ENCODE results near the gene E2F6.
"Not testable (repeated sequence)": the region's sequence is repeated elsewhere in the genome, so short reads cannot be mapped to it uniquely, and the experiment has no call there.

The E2F6 gene

DNA sequence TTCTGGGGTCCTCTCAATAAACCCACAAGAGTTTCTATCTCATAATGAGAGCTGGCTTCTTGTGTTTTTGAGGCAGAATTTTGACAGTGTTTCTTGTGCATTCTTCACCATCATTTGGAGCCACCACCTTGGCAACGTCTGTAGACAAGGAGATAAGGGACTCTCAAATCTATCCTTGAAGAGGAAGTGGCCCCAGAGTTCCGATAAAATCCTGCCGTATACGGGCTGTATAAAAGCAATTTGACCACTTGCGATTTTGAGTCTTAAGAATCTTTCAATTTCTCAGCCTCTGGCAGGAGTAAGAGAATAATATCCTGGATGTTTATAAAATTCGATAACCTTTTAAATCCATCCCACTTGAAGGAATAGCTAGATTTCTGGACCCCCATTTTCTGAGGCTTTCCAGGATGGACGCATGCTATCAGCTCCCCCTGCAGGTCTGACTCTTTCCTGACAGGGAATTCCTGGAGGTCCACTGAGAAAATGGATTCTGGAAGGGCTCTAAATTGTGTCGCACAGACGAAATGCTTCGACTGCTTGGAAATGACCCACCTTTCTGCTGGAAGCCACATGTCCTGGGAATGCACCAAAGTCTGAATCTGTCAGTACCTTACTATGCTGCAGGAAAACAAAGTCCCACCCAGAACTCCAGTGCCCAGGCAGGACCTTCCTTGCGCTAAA, 54.1 kb downstream of the E2F6 start:
- no peak for DNase-seq

DNA sequence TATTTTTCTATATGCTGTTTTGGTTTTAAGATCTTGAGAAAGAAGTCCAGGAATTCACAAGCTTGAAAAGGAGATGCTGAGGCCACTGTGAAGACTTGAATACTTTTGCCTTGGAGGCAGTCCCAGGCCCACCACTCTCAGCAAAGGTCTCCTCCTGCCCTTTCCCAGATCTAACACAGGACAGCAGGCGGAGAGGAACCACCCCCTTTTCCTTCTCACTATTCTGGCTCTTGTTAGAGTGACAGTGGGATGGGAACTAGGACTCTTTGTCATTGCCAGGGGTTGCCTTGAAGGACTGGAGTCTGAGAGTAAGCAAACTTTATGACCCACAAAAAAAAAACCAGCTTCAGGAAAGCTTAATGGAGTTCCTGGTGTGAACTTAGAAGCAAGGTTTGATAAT, 54.7 kb downstream of the E2F6 start:
- no peak for DNase-seq

DNA sequence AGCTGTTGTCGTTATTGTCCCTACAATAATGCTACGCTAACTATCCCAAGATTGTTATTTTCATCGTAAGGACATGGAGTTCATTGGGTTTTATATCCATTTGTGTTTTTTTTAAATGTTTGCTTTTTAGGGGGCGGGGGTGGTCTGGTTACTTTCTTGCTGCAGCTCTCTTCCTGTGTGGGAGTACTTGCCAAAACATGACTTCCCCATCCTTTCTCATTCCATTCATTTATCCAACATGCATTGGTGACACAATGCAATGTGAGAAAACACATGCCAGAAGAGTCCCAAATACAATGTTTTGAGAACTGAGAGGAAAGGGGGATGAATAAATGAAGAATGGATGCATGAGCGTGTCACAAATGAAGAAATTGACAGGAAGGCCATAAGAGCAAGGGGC, 55.9 kb downstream of the E2F6 start:
- DNase-seq: no peak

DNA sequence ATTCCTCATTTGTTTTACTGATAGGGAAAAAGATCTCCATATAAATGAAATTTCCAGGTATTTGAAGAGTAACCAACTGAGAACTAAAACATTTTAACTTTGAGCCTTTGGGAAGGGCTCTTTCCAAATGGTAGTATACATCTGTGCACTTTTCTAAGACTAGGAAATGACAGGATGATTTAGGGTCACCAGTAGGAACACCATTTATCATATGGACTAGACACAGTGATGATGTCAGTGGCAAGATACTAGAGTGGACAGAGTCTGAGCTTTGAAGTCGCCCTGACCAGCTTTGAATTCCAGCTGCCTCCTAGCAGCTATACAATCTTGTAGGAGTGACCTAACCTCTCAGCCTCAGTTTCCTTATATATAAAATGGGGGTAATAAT, 56.4 kb downstream of the E2F6 start:
- no peak for DNase-seq

DNA sequence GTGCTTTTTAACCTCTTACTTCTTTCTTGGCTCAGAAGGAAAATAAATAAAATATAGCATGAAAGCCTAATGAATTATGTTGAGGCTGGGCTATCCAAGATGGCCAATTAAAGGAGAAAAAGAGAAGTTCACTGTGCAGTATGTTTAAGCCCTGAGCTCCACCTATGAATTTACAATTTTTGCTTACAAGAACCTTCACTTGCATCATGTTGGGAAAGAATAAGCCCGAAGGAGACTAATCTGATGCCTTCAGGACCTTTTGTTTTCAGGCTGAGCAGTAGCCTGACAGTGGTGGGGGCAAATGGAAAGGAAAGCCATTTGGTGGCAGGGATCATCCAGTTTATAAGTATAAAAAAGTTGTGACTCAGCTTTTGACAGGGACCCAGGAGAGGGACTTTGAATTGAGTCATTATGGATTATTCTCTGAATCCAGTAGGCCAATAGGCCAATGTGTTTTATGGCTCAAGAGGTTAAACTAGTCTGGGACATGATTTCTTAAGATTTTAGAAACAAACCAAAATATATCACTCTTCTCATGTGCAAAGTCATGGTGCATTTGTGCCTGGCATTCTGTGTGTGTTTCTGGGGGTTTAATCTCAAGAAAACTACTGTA, 56.9 kb downstream of the E2F6 start:
- no peak for DNase-seq

DNA sequence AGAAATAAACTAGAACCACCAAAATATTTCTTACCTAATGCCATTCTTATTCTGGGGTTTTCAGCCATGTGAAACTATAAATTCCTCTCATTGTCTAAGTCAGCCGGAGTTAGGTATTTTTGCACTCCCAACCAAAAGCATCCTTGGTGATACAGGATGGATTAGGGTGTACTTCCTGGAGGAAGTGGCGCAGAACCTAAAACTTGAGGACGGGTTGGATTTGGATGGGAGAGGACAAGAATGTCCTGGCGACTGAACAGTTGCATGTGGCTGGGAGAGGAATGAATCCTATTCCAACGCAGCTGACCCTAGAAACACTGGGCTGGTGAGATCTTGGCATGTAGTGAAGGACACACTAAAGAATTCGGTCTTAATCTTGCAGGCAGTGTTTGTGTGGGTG, 58.5 kb downstream of the E2F6 start:
- DNase-seq: no peak

DNA sequence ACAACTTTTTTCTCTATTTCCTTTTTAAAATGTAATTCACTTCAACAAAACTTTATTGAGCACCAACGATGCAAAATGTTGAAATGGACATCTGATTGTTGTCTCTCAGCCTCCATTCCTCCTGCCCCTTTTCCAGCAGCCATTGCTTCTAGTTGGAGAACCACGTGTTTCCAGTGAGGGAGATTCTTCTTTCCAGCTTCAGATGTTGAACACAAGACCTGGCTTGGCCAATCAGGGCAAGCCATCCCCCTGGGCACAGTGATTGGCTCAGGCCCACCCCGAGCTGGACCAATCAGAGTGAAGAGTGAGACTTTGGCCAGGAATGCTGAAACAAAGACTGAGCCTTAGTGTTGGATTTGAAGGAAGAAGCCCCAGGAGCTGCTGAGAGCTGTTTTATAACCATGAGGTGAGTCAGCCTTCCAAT, 59.0 kb downstream of the E2F6 start:
- DNase-seq: no peak

DNA sequence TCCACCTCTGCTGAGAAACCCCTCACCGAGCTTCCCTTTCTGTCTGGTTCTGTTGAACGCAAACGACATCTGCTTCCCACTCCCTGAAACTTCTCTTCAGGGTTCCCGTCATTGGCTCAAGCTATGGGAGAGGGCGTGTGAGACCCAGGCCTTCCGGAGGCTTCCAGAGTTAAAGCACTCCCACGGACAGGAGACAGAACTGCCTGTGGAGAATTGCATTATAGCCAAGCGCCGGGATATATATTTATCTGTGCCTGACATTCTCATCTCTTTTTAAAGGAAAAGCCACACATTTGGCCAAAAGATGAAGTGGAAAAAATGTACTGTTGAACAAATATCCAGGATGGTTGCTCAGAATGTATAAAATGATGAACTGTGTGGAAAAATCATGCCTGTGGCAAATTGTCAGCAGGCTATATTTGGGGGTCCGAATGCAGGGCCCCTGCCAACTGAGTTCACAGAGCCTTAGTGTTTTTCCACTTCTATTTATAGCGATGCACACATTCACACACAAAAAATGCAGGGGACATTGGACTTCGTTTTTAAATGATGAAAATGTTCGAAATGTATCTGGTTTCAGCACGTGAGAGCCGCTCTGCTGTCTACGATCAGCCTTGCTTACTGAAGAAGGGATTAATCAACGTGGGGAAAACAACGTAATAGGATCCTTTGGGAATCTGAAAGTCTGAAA, 59.5 kb downstream of the E2F6 start:
- no peak for DNase-seq

DNA sequence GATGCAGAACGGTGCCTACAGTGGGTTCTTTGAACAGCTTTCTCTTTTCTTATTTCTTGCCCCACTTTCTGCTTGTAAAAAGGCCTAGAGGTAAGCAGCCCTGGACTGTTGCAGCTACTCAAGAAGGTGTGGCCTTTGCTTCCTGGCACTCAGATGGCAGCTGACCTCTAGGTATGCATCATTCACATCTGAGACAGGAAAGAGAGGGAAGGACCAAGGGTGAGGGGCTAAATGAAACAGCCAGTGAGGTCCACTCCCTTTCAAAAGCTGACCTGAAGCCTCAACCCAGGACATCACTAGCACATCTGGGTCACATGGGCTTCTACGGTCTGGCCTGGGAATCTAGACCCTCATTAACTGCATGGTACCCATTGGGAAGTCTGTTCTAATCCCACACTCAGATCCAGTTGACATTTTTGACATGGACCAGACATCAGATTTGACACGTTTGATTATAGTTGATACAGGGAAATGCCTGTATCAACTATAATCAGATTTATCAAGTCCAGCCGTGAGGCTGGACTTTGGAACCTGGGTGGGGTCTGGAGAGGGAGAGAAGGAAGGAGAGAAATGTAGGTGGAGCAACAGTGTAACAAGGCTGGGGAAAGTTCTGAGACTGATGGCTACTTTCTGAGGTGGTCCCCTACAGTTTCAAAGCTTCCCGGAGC, 60.2 kb downstream of the E2F6 start:
- no peak for DNase-seq

DNA sequence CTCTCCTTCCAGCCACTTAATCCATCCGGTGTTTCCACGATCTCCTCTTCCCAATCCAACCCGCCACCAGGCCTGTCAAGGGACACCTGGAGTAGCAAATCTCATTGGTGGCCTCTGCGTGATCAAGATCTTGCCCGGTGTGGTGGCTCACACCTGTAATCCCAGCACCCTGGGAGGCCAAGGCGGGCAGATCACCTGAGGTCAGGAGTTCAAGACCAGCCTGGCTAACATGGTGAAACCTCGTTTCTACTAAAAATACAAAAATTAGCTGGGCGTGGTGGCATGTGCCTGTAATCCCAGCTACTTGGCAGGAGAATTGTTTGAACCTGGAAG, 60.9 kb downstream of the E2F6 start:
- DNase-seq: not testable (repeated sequence)

DNA sequence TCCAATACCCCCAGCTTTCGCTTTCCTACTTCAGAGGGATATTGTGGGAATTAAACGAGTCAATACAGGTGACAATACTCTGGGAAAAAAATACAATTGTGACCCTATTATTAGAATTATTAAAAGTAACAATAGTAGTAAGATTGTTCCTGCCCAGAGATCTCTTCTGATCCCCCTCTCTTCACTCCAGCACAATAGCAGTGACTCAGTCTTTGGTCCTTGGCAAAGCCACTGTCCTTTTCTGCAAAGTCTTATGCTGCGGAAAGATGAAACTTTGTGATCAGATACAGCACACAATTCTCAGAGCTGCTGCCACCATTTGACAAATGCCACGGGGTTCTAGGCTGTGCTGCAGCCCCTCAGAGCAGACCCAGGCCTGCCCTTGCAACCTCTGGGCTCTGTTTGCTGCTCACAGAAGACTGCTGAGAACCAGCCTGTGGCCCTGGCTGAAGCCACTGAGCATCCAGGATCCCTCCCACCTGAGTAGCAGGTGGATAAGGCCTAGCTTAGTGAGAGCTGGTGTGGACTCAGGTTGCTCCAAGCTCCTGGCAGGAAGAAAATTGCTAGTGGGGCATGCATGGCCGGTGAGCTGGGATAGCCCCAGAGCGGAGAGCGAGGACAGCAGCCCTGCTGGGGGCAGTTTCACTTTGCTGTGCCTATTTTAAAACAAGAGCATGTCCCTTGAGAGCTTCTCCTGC, 61.4 kb downstream of the E2F6 start:
- no peak for DNase-seq

DNA sequence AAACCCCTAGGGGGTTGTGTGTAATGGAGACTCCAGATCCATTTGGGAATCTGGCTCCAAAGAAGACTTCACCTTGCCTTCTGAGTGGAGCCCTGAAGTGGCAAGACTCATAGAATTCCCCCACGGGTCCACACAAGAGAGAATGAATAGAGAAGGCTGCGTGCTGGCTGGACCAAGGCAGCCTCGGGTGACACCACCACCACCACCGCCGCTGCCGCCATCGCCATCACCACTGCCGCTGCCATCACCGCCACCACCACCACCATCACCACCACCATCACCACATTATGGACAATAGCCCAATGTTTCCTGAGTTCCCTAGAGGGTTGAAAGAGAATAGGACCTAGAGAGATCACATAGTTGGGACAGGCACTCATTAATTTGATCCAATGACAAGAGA, 63.5 kb downstream of the E2F6 start:
- DNase-seq: no peak

DNA sequence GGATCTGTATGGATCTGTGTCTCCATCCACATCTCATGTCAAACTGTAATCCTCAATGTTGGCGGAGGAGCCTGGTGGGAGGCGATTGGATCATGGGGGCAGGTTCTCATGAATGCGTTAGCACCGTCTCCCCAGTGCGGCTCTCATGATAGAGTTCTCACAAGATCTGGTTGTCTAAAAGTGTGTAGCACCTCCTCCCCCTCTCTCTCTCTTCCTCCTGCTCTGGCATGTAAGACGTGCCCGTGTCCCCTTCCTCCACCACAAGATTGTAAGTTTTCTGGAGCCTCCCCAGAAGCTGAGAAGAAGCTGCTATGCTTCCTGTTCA, 66.6 kb downstream of the E2F6 start:
- no peak for DNase-seq

DNA sequence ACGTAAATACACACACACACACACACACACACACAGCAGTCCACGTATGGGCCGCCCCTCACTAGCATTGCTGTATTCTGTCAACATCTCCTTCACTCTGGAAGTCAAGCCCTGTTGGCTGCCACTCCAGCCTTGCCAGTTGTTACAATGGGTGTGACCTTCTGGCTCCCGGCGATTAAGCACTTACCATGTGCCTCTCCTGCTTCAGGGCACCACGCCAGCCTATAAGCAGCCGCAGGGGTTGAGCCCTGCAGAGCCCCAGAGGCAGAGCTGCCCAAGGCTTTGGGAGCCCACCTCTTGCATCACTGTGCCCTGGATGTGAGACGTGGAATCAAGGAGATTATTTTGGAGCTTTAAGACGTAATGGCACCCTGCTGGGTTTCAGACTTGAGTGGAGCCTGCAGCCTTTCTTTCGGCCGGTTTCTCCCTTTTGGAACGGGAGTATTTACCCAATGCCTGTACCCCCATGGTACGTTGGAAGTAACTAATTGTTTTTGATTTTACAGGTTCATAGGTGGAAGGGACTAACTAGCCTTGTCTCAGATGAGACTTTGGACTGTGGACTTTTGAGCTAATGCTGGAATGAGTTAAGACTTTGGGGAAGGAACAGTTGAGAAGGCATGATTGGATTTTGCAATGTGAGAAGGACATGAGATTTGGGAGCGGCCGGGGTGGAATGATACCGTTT, 67.1 kb downstream of the E2F6 start:
- no peak for DNase-seq

DNA sequence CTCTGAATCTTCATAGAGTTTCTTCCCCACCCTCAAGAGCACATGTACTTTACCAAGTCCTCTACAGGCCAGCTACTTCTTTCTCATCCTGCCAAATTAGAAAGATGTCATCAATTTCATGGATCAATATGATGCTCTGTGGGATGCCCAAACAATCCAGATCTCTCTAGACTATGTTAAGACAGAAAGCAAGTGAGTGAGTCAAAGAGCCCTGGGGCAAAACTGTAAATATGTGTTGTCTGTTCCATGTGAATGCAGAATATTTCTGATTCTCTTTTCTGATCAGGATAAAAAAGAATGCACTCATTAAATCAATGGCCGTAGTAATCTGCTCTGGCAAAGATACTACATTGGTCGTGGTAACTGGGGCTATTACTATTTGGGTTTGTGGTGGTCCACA, 68.4 kb downstream of the E2F6 start:
- DNase-seq: no peak

DNA sequence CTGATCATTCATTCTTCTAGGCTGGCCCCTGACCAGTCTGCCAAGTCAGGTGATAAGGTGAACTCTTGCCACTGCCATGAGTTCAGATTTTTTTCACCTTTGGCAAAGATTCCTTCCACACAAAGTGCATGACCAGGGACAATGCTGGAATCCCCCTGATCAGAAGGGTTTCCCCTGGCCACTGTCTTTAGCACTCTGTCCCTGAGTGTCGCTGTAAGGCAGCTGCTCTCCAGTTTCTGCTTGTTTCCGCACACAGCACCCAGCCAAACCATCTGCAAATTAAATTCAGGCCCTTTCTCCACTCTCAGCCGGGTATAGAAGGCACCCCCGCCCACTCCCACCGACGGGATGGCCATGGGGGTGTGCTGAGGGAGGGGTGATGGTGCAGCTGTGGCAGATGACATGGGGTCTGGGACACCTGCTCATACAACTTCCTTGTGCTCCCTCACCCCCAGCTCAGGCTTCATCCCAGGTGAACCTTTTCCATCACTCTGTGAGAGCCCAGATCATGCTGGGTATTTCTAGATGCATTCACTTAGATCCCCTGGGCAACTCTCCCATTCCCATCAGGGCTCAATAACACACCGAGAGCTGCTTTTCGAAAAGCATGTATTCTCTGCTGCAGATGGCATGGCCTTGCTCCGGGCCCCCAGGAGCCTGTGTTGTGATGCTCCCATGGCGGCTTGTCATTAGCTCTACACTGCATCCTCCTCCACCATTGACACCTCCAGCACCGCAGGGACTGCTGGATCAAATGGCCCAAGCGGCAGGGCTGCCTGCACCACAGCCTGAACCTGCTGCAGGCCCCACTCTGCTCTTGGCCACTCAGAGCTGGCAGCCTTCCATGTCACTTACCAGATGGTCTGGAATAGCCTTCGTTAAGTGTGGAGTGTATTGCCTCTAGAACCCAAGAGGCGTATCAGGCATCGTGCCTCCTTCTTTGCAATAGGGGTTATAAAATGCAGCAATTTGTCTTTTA, 69.2 kb downstream of the E2F6 start:
- DNase-seq: no peak

DNA sequence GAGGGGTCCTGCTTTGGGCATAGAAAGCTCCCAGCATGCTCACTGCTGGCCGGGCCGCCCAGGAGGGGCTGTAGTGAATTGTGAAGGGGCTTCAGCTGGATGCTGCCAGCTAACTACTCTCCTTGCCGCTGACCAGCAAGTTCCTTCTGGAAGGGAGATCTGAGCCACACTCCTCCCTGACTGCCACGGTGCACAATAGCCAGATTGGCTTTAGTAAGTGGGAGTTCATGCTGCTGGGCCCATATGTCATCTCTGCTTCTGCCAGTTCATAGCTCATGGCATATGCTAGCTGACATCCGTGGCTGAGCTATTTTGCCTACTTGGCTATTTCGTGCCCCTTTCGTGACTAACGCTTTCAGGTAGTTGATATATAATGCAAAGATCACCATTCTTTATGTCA, 69.9 kb downstream of the E2F6 start:
- no peak for DNase-seq

DNA sequence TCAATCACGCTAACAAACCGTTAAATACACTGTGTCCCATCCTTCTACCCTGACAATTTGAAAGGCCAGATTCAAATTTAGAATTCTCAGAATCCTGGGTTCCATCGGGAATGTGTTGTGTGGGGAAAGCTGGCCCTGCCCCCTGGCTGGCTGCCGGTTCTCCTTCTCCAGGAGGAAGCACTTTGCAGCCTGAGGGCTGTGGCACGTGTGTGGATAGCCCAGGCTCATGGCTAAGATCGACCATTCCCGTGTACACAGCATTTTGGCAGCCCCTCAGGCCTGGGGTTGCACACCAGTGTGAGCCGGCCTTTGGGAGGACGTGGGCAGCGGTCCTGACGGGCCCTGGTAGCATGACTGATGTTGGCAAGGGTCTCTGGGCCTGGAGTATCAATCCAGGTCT, 70.6 kb downstream of the E2F6 start:
- DNase-seq: no peak

All from KG1 (cell line).